GM23338 (cell line): ENCODE measurements around the gene PKP2. TPM values are rescaled to one million over a fixed set of nuclear protein-coding genes. Genes with fewer than 3 reads are reported as not detected.

Experiments used
- ATAC-seq: fragments of 200-7000 bp; cut with Tn5 transposase; 3 replicates; pipeline ENCODE4 v1.9.1; 2020
- DNase-seq: peaks from one replicate; pipeline ENCODE4 v3.0.0-alpha.2; 2015; ENCODE audit warnings: low spot score
- H2AFZ ChIP-seq: fragments of 200-600 bp; sonication (generic); 2 replicates; pipeline ENCODE4 v1.8.0; 2016; ENCODE audit warnings: antibody characterized with exemption, mild to moderate bottlenecking, moderate library complexity
- H3F3A ChIP-seq: fragments of 200-600 bp; sonication (generic); replicated peaks from 2 replicates; pipeline ENCODE4 v1.8.0; 2017; ENCODE audit warnings: antibody characterized with exemption, mixed run types, low read depth
- H3K27ac ChIP-seq: fragments of 200-600 bp; sonication (generic); 2 replicates; pipeline ENCODE4 v1.6.1; 2016; ENCODE audit warnings: low read depth
- H3K27me3 ChIP-seq: fragments of 200-600 bp; sonication (generic); 2 replicates; pipeline ENCODE4 v1.8.0; 2016; ENCODE audit warnings: mild to moderate bottlenecking, mixed run types, moderate library complexity; ENCODE audit not compliant: insufficient read depth
- H3K36me3 ChIP-seq: fragments of 200-600 bp; sonication (generic); 2 replicates; pipeline ENCODE4 v1.8.0; 2016; ENCODE audit warnings: mild to moderate bottlenecking; ENCODE audit not compliant: insufficient read depth
- H3K4me1 ChIP-seq: fragments of 200-600 bp; sonication (generic); 2 replicates; pipeline ENCODE4 v1.8.0; 2016; ENCODE audit warnings: mild to moderate bottlenecking, moderate library complexity; ENCODE audit not compliant: insufficient read depth
- H3K4me2 ChIP-seq: fragments of 200-600 bp; sonication (generic); 2 replicates; pipeline ENCODE4 v1.7.1; 2017; ENCODE audit warnings: mixed run types
- H3K4me3 ChIP-seq: fragments of 200-600 bp; sonication (generic); 2 replicates; pipeline ENCODE4 v1.6.1; 2016; ENCODE audit warnings: mixed run types
- H3K79me2 ChIP-seq: fragments of 200-600 bp; sonication (generic); replicated peaks from 2 replicates; pipeline ENCODE4 v1.8.0; 2017; ENCODE audit warnings: mild to moderate bottlenecking; ENCODE audit not compliant: insufficient read depth
- H3K9me2 ChIP-seq: fragments of 200-600 bp; sonication (generic); 2 replicates; pipeline ENCODE4 v1.8.0; 2017; ENCODE audit not compliant: insufficient read depth
- H4K20me1 ChIP-seq: fragments of 200-600 bp; sonication (generic); replicated peaks from 2 replicates; pipeline ENCODE4 v1.8.0; 2017; ENCODE audit warnings: mild to moderate bottlenecking; ENCODE audit not compliant: insufficient read depth
- H3K27ac Mint-ChIP-seq: 2 replicates; pipeline ENCODE4 v1.8.0; 2020; ENCODE audit warnings: inconsistent platforms, mild to moderate bottlenecking, moderate library complexity, mixed read lengths
- H3K27me3 Mint-ChIP-seq: 3 replicates; pipeline ENCODE4 v1.8.0; 2022; ENCODE audit warnings: low read depth, mild to moderate bottlenecking, moderate library complexity, mixed read lengths, inconsistent platforms; ENCODE audit not compliant: insufficient read depth, poor library complexity
- H3K36me3 Mint-ChIP-seq: 3 replicates; pipeline ENCODE4 v1.8.0; 2021; ENCODE audit warnings: low read depth, mild to moderate bottlenecking, inconsistent platforms, moderate library complexity, mixed read lengths
- H3K4me1 Mint-ChIP-seq: 3 replicates; pipeline ENCODE4 v1.8.0; 2020; ENCODE audit warnings: mild to moderate bottlenecking, inconsistent platforms, mixed read lengths
- H3K4me3 Mint-ChIP-seq: 3 replicates; pipeline ENCODE4 v1.8.0; 2021; ENCODE audit warnings: moderate library complexity, mild to moderate bottlenecking, inconsistent platforms, mixed read lengths
- H3K9me3 Mint-ChIP-seq: 3 replicates; pipeline ENCODE4 v1.8.0; 2020; ENCODE audit warnings: moderate library complexity, mild to moderate bottlenecking, inconsistent platforms, mixed read lengths
- CREB1 ChIP-seq: fragments of 250-450 bp; sonication (Bioruptor Pico); IDR thresholded peaks from 2 replicates; pipeline ENCODE4 v1.5.0; 2020; ENCODE audit warnings: low read depth, mild to moderate bottlenecking, moderate library complexity
- EZH2 ChIP-seq: fragments of 200-600 bp; sonication (generic); IDR thresholded peaks from one replicate; pipeline ENCODE4 v1.8.0; 2017; ENCODE audit warnings: antibody characterized with exemption, mild to moderate bottlenecking, low read depth; ENCODE audit not compliant: unreplicated experiment
- EZH2phosphoT487 ChIP-seq: fragments of 200-600 bp; sonication (generic); IDR thresholded peaks from one replicate; pipeline ENCODE4 v1.8.1; 2018; ENCODE audit warnings: antibody characterized with exemption; ENCODE audit not compliant: unreplicated experiment
- JUNB ChIP-seq: IDR thresholded peaks from one replicate; pipeline ENCODE4 v1.6.1; 2016; ENCODE audit warnings: antibody characterized with exemption; ENCODE audit not compliant: unreplicated experiment
- NANOG ChIP-seq: IDR thresholded peaks from 2 replicates; pipeline ENCODE4 v1.6.1; 2016; ENCODE audit warnings: antibody characterized with exemption, borderline replicate concordance
- POLR2AphosphoS5 ChIP-seq: IDR thresholded peaks from 2 replicates; pipeline ENCODE4 v1.6.1; 2016; ENCODE audit warnings: antibody characterized with exemption, low read depth
- STAT1 ChIP-seq: IDR thresholded peaks from one replicate; pipeline ENCODE4 v1.6.1; 2016; ENCODE audit warnings: antibody characterized with exemption; ENCODE audit not compliant: unreplicated experiment
- ZNF114 ChIP-seq: fragments of 250-450 bp; sonication (Bioruptor Pico); IDR thresholded peaks from 2 replicates; pipeline ENCODE4 v1.5.0; 2020; ENCODE audit warnings: mild to moderate bottlenecking, moderate library complexity
- ZNF331 ChIP-seq: fragments of 250-450 bp; sonication (Bioruptor Pico); IDR thresholded peaks from 2 replicates; pipeline ENCODE4 v1.5.0; 2020; ENCODE audit warnings: low read depth, mild to moderate bottlenecking, moderate library complexity
- polyA plus RNA-seq: library from polyadenylated mRNA; unstranded; fragments of >200 nt; fragmentation: Nextera tagmentation; extraction: Ambion mirVana; gene quantifications from 2 replicates; pipeline ENCODE4 v1.2.1, GENCODE V29; 2016
- total RNA-seq: library from RNA; depleted of rRNA; stranded (reverse); fragments of >200 nt; shearing (Covaris generic); gene quantifications from 2 replicates; pipeline ENCODE4 v1.2.3, GENCODE V29; 2014
- TF ChIP-seq, protein P1 (sequence below), 2 experiments: fragments of 200-600 bp in 1 of 2; sonication (generic) in 1 of 2; conservative IDR thresholded peaks; 2 replicates each; pipeline versions ENCODE4 v1.5.1 to v1.6.1; 2016 to 2017; ENCODE audit warnings: antibody characterized with exemption in 2 of 2, low read depth in 2 of 2, mild to moderate bottlenecking in 2 of 2, moderate library complexity in 1 of 2
- TF ChIP-seq, protein P2 (sequence below): IDR thresholded peaks from 2 replicates; pipeline ENCODE4 v1.6.1; 2016; ENCODE audit warnings: antibody characterized with exemption
- TF ChIP-seq, protein P3 (sequence below): IDR thresholded peaks from one replicate; pipeline ENCODE4 v1.6.1; 2018; ENCODE audit warnings: antibody characterized with exemption; ENCODE audit not compliant: unreplicated experiment
- TF ChIP-seq, protein P4 (sequence below): fragments of 250-450 bp; sonication (Bioruptor Pico); IDR thresholded peaks from 2 replicates; pipeline ENCODE4 v1.5.0; 2020; ENCODE audit warnings: mild to moderate bottlenecking, moderate library complexity

PKP2 gene
- total and polyA plus RNA-seq, 2 experiments from 2014 or later: 24.6 to 47.6 TPM

DNA sequence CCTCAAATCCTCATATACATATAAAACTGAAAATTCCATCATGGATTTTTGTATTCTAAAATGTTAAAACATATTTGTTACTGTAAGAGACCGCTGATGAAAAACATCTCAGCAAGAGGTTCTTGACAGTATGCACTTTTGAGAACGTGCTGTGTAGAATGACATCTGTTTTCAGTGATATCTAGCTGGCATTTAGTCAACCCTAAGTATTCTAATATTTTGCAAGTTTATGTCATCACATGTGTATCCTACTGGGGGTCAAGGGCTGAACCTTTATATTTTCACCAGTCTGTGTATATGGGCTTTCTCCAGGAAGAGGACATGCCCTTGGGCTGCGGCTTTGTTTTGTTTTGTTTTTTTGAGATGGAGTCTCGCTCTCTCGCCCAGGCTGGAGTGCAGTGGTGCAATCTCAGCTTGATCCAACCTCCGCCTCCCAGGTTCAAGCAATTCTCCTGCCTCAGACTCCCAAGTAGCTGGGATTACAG lies 118.8 kb downstream of the PKP2 start:
- no peak overlapping the region for H3K27ac Mint-ChIP-seq
- ATAC-seq: no peak
- Histone ChIP-seq H3K4me2 (no peak overlapping the region), H3K27me3 (no peaks in the 10 kb centered on the region), H3K27ac (no peak overlapping the region), H3K36me3 (no peaks in the 10 kb centered on the region), H3K9me2 (no peaks in the 10 kb centered on the region), H2AFZ (no peak overlapping the region), H4K20me1 (no peaks in the 10 kb centered on the region), H3K4me3 (no peak overlapping the region), H3K79me2 (no peaks in the 10 kb centered on the region), H3K4me1 (no peaks in the 10 kb centered on the region), H3F3A (no peaks in the 10 kb centered on the region)
- TF ChIP-seq, protein P1, sequence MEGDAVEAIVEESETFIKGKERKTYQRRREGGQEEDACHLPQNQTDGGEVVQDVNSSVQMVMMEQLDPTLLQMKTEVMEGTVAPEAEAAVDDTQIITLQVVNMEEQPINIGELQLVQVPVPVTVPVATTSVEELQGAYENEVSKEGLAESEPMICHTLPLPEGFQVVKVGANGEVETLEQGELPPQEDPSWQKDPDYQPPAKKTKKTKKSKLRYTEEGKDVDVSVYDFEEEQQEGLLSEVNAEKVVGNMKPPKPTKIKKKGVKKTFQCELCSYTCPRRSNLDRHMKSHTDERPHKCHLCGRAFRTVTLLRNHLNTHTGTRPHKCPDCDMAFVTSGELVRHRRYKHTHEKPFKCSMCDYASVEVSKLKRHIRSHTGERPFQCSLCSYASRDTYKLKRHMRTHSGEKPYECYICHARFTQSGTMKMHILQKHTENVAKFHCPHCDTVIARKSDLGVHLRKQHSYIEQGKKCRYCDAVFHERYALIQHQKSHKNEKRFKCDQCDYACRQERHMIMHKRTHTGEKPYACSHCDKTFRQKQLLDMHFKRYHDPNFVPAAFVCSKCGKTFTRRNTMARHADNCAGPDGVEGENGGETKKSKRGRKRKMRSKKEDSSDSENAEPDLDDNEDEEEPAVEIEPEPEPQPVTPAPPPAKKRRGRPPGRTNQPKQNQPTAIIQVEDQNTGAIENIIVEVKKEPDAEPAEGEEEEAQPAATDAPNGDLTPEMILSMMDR (conservative IDR thresholded peaks at IDR 0.05; ENCODE audit: low read depth in 2 of 2): no peak
- TF ChIP-seq EZH2 (no peak), ZNF114 (CRISPR knock-in tag) (no peak), NANOG (no peak), EZH2phosphoT487 (no peak), ZNF331 (CRISPR knock-in tag) (no peak), CREB1 (no peak), JUNB (no peak), POLR2AphosphoS5 (no peak), STAT1 (no peak)
- TF ChIP-seq, protein P2, sequence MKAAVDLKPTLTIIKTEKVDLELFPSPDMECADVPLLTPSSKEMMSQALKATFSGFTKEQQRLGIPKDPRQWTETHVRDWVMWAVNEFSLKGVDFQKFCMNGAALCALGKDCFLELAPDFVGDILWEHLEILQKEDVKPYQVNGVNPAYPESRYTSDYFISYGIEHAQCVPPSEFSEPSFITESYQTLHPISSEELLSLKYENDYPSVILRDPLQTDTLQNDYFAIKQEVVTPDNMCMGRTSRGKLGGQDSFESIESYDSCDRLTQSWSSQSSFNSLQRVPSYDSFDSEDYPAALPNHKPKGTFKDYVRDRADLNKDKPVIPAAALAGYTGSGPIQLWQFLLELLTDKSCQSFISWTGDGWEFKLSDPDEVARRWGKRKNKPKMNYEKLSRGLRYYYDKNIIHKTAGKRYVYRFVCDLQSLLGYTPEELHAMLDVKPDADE: no peak
- TF ChIP-seq, protein P3, sequence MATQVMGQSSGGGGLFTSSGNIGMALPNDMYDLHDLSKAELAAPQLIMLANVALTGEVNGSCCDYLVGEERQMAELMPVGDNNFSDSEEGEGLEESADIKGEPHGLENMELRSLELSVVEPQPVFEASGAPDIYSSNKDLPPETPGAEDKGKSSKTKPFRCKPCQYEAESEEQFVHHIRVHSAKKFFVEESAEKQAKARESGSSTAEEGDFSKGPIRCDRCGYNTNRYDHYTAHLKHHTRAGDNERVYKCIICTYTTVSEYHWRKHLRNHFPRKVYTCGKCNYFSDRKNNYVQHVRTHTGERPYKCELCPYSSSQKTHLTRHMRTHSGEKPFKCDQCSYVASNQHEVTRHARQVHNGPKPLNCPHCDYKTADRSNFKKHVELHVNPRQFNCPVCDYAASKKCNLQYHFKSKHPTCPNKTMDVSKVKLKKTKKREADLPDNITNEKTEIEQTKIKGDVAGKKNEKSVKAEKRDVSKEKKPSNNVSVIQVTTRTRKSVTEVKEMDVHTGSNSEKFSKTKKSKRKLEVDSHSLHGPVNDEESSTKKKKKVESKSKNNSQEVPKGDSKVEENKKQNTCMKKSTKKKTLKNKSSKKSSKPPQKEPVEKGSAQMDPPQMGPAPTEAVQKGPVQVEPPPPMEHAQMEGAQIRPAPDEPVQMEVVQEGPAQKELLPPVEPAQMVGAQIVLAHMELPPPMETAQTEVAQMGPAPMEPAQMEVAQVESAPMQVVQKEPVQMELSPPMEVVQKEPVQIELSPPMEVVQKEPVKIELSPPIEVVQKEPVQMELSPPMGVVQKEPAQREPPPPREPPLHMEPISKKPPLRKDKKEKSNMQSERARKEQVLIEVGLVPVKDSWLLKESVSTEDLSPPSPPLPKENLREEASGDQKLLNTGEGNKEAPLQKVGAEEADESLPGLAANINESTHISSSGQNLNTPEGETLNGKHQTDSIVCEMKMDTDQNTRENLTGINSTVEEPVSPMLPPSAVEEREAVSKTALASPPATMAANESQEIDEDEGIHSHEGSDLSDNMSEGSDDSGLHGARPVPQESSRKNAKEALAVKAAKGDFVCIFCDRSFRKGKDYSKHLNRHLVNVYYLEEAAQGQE: no peak
- TF ChIP-seq, protein P4, sequence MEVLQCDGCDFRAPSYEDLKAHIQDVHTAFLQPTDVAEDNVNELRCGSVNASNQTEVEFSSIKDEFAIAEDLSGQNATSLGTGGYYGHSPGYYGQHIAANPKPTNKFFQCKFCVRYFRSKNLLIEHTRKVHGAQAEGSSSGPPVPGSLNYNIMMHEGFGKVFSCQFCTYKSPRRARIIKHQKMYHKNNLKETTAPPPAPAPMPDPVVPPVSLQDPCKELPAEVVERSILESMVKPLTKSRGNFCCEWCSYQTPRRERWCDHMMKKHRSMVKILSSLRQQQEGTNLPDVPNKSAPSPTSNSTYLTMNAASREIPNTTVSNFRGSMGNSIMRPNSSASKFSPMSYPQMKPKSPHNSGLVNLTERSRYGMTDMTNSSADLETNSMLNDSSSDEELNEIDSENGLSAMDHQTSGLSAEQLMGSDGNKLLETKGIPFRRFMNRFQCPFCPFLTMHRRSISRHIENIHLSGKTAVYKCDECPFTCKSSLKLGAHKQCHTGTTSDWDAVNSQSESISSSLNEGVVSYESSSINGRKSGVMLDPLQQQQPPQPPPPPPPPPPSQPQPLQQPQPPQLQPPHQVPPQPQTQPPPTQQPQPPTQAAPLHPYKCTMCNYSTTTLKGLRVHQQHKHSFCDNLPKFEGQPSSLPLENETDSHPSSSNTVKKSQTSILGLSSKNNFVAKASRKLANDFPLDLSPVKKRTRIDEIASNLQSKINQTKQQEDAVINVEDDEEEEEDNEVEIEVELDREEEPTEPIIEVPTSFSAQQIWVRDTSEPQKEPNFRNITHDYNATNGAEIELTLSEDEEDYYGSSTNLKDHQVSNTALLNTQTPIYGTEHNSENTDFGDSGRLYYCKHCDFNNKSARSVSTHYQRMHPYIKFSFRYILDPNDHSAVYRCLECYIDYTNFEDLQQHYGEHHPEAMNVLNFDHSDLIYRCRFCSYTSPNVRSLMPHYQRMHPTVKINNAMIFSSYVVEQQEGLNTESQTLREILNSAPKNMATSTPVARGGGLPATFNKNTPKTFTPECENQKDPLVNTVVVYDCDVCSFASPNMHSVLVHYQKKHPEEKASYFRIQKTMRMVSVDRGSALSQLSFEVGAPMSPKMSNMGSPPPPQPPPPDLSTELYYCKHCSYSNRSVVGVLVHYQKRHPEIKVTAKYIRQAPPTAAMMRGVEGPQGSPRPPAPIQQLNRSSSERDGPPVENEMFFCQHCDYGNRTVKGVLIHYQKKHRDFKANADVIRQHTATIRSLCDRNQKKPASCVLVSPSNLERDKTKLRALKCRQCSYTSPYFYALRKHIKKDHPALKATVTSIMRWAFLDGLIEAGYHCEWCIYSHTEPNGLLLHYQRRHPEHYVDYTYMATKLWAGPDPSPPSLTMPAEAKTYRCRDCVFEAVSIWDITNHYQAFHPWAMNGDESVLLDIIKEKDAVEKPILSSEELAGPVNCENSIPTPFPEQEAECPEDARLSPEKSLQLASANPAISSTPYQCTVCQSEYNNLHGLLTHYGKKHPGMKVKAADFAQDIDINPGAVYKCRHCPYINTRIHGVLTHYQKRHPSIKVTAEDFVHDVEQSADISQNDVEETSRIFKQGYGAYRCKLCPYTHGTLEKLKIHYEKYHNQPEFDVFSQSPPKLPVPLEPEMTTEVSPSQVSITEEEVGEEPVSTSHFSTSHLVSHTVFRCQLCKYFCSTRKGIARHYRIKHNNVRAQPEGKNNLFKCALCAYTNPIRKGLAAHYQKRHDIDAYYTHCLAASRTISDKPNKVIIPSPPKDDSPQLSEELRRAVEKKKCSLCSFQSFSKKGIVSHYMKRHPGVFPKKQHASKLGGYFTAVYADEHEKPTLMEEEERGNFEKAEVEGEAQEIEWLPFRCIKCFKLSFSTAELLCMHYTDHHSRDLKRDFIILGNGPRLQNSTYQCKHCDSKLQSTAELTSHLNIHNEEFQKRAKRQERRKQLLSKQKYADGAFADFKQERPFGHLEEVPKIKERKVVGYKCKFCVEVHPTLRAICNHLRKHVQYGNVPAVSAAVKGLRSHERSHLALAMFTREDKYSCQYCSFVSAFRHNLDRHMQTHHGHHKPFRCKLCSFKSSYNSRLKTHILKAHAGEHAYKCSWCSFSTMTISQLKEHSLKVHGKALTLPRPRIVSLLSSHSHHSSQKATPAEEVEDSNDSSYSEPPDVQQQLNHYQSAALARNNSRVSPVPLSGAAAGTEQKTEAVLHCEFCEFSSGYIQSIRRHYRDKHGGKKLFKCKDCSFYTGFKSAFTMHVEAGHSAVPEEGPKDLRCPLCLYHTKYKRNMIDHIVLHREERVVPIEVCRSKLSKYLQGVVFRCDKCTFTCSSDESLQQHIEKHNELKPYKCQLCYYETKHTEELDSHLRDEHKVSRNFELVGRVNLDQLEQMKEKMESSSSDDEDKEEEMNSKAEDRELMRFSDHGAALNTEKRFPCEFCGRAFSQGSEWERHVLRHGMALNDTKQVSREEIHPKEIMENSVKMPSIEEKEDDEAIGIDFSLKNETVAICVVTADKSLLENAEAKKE: no peak
- no peak for DNase-seq
- H3K27me3 Mint-ChIP-seq: peaks cover 2% of the 10 kb centered on the region
- H3K4me3 Mint-ChIP-seq: no peak overlapping the region
- no peaks in the 10 kb centered on the region for H3K36me3 Mint-ChIP-seq
- no peaks in the 10 kb centered on the region for H3K4me1 Mint-ChIP-seq
- H3K9me3 Mint-ChIP-seq: no peaks in the 10 kb centered on the region
